Sigmoid colon (tissue), 4 donors: ENCODE results near the gene PDPK1.
"Not testable (repeated sequence)": the region's sequence is repeated elsewhere in the genome, so short reads cannot be mapped to it uniquely, and the experiment has no call there.

Source experiments
- EP300 ChIP-seq, 4 donors: sonication (generic); formaldehyde crosslinking; IDR thresholded peaks; one replicate each; pipeline ENCODE4 v1.6.1; 2017; ENCODE audit warnings: antibody characterized with exemption in 4 of 4
- POLR2A ChIP-seq, 2 donors: fragments of 450-650 bp; IDR thresholded peaks; one replicate each; pipeline ENCODE4 v1.6.1; 2016; ENCODE audit warnings: antibody characterized with exemption in 2 of 2, mild to moderate bottlenecking in 2 of 2, moderate library complexity in 2 of 2

- not testable (repeated sequence) for TF ChIP-seq POLR2A, EP300 (IDR thresholded peaks at IDR 0.05)
These were observed 4.6 kb upstream of the PDPK1 start for GRCh38 chr16:2533142-2533755.
